Measurements from ENCODE around the gene CST6. TPM values are rescaled to one million over a fixed set of nuclear protein-coding genes. Genes with fewer than 3 reads are reported as not detected.

The CST6 gene
- total and polyA plus RNA-seq, 2 of the 13 experiments (the other 11 are each of a cell fraction or from before 2014, with no cell fraction given): not detected

- TF ChIP-seq ZBTB44 (CRISPR knock-in tag; IDR thresholded peaks at IDR 0.05) (no peak), ZNF432 (CRISPR knock-in tag; IDR thresholded peaks at IDR 0.05; ENCODE audit: borderline replicate concordance) (no peak), ZNF557 (CRISPR knock-in tag; IDR thresholded peaks at IDR 0.05) (0 out of 2 replicates have a peak, but pooled peaks have one; percentile 46), GABPB1 (CRISPR knock-in tag; IDR thresholded peaks at IDR 0.05) (peak; percentile 66), POLR2A (IDR thresholded peaks at IDR 0.05; ENCODE audit: insufficient read depth in 1 of 2, low read depth in 2 of 2, low read length in 2 of 2) (no peak), ZNF136 (CRISPR knock-in tag; IDR thresholded peaks at IDR 0.05; ENCODE audit: low read depth) (no peak), ZNF761 (CRISPR knock-in tag; conservative IDR thresholded peaks at IDR 0.05) (no peak), ZFX (CRISPR knock-in tag; IDR thresholded peaks at IDR 0.05; ENCODE audit: low read depth) (peak; percentile 65), ZNF350 (CRISPR knock-in tag; IDR thresholded peaks at IDR 0.05; ENCODE audit: borderline replicate concordance, low read depth) (peak; percentile 34; the same call in 1 of the 2 replicates), TEAD3 (CRISPR knock-in tag; optimal IDR thresholded peaks at IDR 0.05; ENCODE audit: borderline replicate concordance) (peak; percentile 54), FOXC1 (CRISPR knock-in tag; IDR thresholded peaks at IDR 0.05; ENCODE audit: borderline replicate concordance) (peak; percentile 83; the same call in 1 of the 2 replicates), GLMP (CRISPR knock-in tag; IDR thresholded peaks at IDR 0.05; ENCODE audit: borderline replicate concordance) (no peak), ZNF547 (CRISPR knock-in tag; IDR thresholded peaks at IDR 0.05) (peak; percentile 33; the same call in 1 of the 2 replicates), MIER3 (CRISPR knock-in tag; IDR thresholded peaks at IDR 0.05; ENCODE audit: borderline replicate concordance) (no peak; the same call in 1 of the 2 replicates), PRDM15 (CRISPR knock-in tag; IDR thresholded peaks at IDR 0.05) (peak; percentile 41; the same call in 1 of the 2 replicates), ZFP91 (CRISPR knock-in tag; IDR thresholded peaks at IDR 0.05; ENCODE audit: borderline replicate concordance) (no peak; the same call in 1 of the 2 replicates), ZNF598 (CRISPR knock-in tag; IDR thresholded peaks at IDR 0.05; ENCODE audit: borderline replicate concordance) (no peak), HBP1 (CRISPR knock-in tag; IDR thresholded peaks at IDR 0.05; ENCODE audit: low read depth) (no peak), ZNF205 (CRISPR knock-in tag; IDR thresholded peaks at IDR 0.05) (0 out of 2 replicates have a peak, but pooled peaks have one; percentile 38)
These were observed 10.8 kb downstream of the CST6 start (continued) for GRCh38 chr11:66022401-66023185.

Data from HepG2 (cell line).